ENCODE measurements around the gene TRIM54.

TRIM54 gene

GRCh38 chr2:27281855-27282559 lies at the start of gene TRIM54:
TRIM54 (plus strand) TSS chr2:27282429; CDS start chr2:27282732, 303 bp downstream.
- no peak for DNase-seq

- no peak for DNase-seq
Measured at GRCh38 chr2:27233341-27233740, 48.9 kb upstream of the TRIM54 start.

GRCh38 chr2:27236136-27236535 lies 46.1 kb upstream of the TRIM54 start:
- no peak for DNase-seq

GRCh38 chr2:27236626-27237025 lies 45.6 kb upstream of the TRIM54 start:
- no peak for DNase-seq

GRCh38 chr2:27237341-27237945 lies 44.8 kb upstream of the TRIM54 start:
- DNase-seq = no peak

- no peak for DNase-seq
Measured at GRCh38 chr2:27238976-27239375, 43.3 kb upstream of the TRIM54 start.

- no peak for DNase-seq
Measured at GRCh38 chr2:27240406-27240805, 41.8 kb upstream of the TRIM54 start.

- DNase-seq = no peak
Measured at GRCh38 chr2:27241761-27242613, 40.2 kb upstream of the TRIM54 start.

GRCh38 chr2:27242614-27242951 lies 39.6 kb upstream of the TRIM54 start:
- no peak for DNase-seq

GRCh38 chr2:27243391-27244130 lies 38.7 kb upstream of the TRIM54 start:
- no peak for DNase-seq

GRCh38 chr2:27245116-27245515 lies 37.1 kb upstream of the TRIM54 start:
- no peak for DNase-seq

GRCh38 chr2:27245626-27246025 lies 36.6 kb upstream of the TRIM54 start:
- no peak for DNase-seq

- no peak for DNase-seq
Measured at GRCh38 chr2:27247893-27248292, 34.3 kb upstream of the TRIM54 start.

GRCh38 chr2:27249159-27249890 lies 32.9 kb upstream of the TRIM54 start:
- no peak for DNase-seq

- peak; percentile 51 for DNase-seq
Measured at GRCh38 chr2:27249891-27250651, 32.2 kb upstream of the TRIM54 start.

GRCh38 chr2:27250652-27251379 lies 31.4 kb upstream of the TRIM54 start:
- DNase-seq = no peak

- no peak for DNase-seq
Measured at GRCh38 chr2:27251766-27252165, 30.5 kb upstream of the TRIM54 start.

- no peak for DNase-seq
Measured at GRCh38 chr2:27255187-27255586, 27.0 kb upstream of the TRIM54 start.

GRCh38 chr2:27255660-27256059 lies 26.6 kb upstream of the TRIM54 start:
- no peak for DNase-seq

- DNase-seq = no peak
Measured at GRCh38 chr2:27256855-27257454, 25.3 kb upstream of the TRIM54 start.

GRCh38 chr2:27258051-27258450 lies 24.2 kb upstream of the TRIM54 start:
- no peak for DNase-seq

All from NCI-H69 (cell line).